Mucosa of stomach (tissue), 1 donor: Measurements from ENCODE around the gene OR10G4.

Source experiments
- H3K27me3 ChIP-seq: one replicate; pipeline ENCODE4 v1.7.0; 2013; ENCODE audit warnings: mild to moderate bottlenecking, low read length; ENCODE audit not compliant: control insufficient read depth, insufficient read depth
- H3K36me3 ChIP-seq: one replicate; pipeline ENCODE4 v1.7.0; 2013; ENCODE audit warnings: low read length; ENCODE audit not compliant: control insufficient read depth, insufficient read depth
- H3K4me1 ChIP-seq: one replicate; pipeline ENCODE4 v1.7.0; 2013; ENCODE audit warnings: mild to moderate bottlenecking, low read length; ENCODE audit not compliant: control insufficient read depth, insufficient read depth
- H3K4me3 ChIP-seq: one replicate; pipeline ENCODE4 v1.7.0; 2013; ENCODE audit warnings: low read length
- H3K9ac ChIP-seq: one replicate; pipeline ENCODE4 v1.7.0; 2013; ENCODE audit warnings: mild to moderate bottlenecking, low read length, moderate library complexity
- H3K9me3 ChIP-seq: one replicate; pipeline ENCODE4 v1.7.0; 2013; ENCODE audit warnings: mild to moderate bottlenecking, low read length, moderate library complexity; ENCODE audit not compliant: control insufficient read depth
- donor health status: Pancreatic carcinoma.

OR10G4 gene

GRCh38 chr11:124050748-124051147 is 38.0 kb downstream of the OR10G4 start:
- Histone ChIP-seq H3K27me3 (no peaks in the 10 kb centered on the region), H3K4me3 (no peak overlapping the region), H3K9ac (no peak overlapping the region), H3K9me3 (no peaks in the 10 kb centered on the region), H3K4me1 (no peaks in the 10 kb centered on the region), H3K36me3 (no peaks in the 10 kb centered on the region)

DNA sequence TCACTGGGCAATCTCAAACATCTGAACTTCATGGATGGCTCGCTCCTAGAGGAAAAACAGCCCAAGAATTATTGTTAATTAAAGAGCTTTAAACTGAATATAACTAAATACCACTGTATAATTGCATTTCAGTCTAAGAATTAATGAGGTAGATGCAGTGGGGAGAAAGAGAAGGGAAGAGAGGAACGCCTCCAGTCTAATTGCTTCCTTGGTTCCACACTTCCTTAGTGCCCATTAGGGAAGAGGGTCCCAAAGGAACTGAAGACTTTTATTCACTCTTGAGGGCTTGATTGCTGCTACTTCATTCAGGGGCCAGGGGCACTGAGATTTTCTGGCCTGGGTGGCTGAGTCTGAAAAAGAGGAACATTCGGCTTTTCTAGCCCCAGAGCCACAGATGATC is 40.2 kb downstream of the OR10G4 start:
- Histone ChIP-seq H3K27me3 (no peaks in the 10 kb centered on the region), H3K9me3 (no peaks in the 10 kb centered on the region), H3K9ac (no peak overlapping the region), H3K4me1 (no peaks in the 10 kb centered on the region), H3K4me3 (no peak overlapping the region), H3K36me3 (no peaks in the 10 kb centered on the region)
